Upper lobe of left lung (tissue), 4 donors: ENCODE measurements around the gene AFF1.
"Not testable (repeated sequence)": the region's sequence is repeated elsewhere in the genome, so short reads cannot be mapped to it uniquely, and the experiment has no call there.

Experiments
- EP300 ChIP-seq, 4 donors: sonication (generic); formaldehyde crosslinking; IDR thresholded peaks; one replicate each; pipeline ENCODE4 v1.5.1; 2017; ENCODE audit warnings: antibody characterized with exemption in 4 of 4, control low read depth in 2 of 4
- TF ChIP-seq, protein P1 (sequence below), 6 experiments: fragments of 450-650 bp in 4 of 6; fragments of 200-600 bp in 2 of 6; sonication (generic) in 2 of 6; IDR thresholded peaks; one replicate each; pipeline ENCODE4 v1.5.1; 2016 to 2019; ENCODE audit warnings: antibody characterized with exemption in 6 of 6

DNA sequence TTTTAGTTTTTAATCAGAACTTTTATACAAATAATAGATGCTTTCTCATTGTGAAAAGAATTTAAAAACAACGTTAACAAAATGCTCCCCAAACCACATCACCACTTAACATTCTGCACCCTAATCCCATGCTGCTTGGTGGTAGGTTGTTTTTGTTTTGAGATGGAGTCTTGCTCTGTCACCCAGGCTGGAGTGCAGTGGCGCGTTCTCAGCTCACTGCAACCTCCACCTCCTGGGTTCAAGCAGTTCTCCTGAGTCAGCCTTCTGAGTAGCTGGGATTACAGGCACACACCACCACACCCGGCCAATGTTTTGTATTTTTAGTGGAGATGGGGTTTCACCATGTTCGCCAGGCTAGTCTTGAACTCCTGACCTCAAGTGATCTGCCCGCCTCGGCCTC lies 102.4 kb downstream of the AFF1 start:
- TF ChIP-seq, protein P1, sequence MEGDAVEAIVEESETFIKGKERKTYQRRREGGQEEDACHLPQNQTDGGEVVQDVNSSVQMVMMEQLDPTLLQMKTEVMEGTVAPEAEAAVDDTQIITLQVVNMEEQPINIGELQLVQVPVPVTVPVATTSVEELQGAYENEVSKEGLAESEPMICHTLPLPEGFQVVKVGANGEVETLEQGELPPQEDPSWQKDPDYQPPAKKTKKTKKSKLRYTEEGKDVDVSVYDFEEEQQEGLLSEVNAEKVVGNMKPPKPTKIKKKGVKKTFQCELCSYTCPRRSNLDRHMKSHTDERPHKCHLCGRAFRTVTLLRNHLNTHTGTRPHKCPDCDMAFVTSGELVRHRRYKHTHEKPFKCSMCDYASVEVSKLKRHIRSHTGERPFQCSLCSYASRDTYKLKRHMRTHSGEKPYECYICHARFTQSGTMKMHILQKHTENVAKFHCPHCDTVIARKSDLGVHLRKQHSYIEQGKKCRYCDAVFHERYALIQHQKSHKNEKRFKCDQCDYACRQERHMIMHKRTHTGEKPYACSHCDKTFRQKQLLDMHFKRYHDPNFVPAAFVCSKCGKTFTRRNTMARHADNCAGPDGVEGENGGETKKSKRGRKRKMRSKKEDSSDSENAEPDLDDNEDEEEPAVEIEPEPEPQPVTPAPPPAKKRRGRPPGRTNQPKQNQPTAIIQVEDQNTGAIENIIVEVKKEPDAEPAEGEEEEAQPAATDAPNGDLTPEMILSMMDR (IDR thresholded peaks at IDR 0.05): not testable (repeated sequence)
- TF ChIP-seq EP300 (IDR thresholded peaks at IDR 0.05): not testable (repeated sequence)
